DMS 273 treated with DMSO at 0.1 percent for 48 hours (cell line): Measurements from ENCODE around the gene COL28A1.
"Not testable (repeated sequence)": the region's sequence is repeated elsewhere in the genome, so short reads cannot be mapped to it uniquely, and the experiment has no call there.

Source experiments
- DNase-seq: peaks from one replicate; lab custom pipeline; 2025; lab: John Stamatoyannopoulos, UW

Gene COL28A1

DNA sequence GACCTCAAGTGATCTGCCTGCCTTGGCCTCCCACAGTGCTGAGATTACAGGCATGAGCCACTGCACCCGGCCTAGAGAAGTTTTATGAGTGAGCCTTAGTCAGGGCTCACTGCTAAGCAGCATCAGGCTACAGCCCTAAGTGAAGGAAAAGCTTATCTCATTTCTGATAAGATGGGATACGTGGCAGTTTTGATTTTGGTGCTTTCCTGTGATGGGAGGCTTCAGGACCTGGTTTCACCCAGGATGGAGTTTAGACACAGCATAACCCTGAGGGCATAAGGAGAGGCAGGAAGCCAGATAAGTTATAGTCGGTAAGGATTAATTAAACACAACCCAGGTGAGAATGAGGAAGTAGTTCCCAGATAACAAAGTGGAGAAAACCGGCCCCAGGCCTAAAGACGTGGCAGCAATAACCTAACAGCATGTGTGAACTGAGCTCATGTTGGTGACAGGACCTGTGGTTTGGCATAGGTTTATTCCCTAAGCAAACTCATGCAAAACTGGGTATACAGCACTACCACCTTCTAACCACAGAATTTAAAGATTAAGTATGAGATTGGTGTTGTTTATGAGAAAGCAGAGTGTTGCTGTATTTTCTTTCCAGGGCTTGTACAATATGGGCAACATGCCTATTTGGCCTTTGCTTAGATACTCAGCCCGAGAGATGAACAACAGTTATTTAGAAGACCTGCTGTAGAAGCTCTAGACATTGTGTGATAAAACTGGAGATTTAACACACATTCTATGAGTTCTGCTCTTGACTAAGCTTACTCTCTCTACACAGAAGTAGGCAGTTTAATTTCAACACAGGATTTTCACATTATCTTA lies 119.4 kb downstream of the COL28A1 start:
- DNase-seq: no peak

GRCh38 chr7:7414791-7415603 lies 120.7 kb downstream of the COL28A1 start:
- DNase-seq: no peak

GRCh38 chr7:7408001-7408770 lies 127.5 kb downstream of the COL28A1 start:
- no peak for DNase-seq

DNA sequence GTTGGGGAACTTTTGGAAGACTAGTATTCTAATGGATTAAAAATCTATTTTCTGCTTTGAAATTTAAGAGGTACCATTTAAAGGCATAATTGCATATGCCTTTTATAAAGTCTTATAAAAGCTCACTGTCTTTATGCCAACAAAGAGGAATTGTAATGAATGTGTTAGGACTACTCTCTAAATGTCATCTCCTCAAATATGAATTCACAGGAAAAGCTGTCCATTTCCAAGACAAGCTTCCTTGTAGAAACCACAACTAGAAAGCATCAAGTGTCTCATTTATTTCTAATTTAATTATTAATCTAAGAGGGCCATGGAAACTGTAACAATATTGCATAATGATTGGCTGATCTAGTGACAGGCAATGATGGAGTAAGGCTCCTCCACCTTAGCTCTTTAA lies 130.2 kb downstream of the COL28A1 start:
- DNase-seq: no peak

GRCh38 chr7:7399707-7400106 lies 136.0 kb downstream of the COL28A1 start:
- DNase-seq: no peak

- DNase-seq: no peak
Measured at GRCh38 chr7:7395785-7396184, 139.9 kb downstream of the COL28A1 start.

- not testable (repeated sequence) for DNase-seq
Measured at GRCh38 chr7:7388164-7388563, 147.5 kb downstream of the COL28A1 start.

DNA sequence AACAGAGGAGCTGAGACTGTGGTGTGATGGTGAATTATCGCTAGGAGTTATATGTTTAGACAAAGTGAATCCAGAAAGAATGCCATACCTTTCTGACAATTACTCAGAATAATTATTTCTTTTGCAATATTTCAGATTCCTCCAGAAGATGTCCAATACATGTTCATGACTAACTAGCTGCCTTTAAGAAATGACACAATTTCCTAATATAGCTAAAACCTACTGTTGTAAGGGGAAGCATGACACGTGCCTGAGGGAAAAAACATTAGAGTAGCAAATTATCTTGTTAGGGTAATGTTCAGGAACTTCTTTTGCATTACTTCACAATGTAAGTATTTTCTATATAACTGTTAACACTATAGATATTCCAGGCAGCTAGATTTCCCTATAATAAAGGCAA lies 150.3 kb downstream of the COL28A1 start:
- no peak for DNase-seq

DNA sequence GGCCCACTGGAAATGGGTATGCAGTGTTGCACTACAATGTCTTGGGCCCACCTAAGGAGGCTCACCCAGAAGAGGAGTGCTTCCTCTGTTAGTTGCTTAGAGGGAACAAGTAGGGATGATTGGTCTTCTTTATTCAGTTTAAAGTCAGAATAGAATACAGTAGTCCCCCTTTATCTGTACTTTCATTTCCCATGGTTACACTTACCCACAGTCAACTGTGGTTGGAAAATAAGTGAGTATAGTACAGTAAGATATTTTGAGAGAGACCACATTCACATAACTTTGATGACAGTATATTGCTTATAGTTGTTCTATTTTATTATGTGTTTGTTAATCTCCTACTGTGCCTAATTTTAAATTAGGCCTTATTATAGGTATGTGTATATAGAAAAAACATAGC lies 151.4 kb downstream of the COL28A1 start:
- DNase-seq: no peak

DNA sequence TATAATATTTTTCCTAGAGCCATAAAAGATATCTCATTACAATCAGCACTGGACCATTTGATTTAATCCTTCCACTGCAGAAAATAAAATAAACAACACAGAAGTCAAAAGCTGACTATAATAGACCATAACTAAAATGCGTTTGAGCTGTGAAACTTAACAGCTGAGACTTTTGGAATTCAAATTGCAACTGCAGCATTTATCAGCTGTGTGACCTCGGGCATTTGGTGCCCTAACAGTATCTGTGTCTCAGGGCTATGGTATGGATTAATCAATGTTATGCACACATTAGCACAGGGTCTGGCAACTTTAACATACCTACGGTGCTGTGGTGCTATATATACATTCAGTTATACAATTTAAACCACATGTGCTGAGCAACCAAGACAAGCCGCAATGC lies 160.1 kb downstream of the COL28A1 start:
- DNase-seq: no peak

DNA sequence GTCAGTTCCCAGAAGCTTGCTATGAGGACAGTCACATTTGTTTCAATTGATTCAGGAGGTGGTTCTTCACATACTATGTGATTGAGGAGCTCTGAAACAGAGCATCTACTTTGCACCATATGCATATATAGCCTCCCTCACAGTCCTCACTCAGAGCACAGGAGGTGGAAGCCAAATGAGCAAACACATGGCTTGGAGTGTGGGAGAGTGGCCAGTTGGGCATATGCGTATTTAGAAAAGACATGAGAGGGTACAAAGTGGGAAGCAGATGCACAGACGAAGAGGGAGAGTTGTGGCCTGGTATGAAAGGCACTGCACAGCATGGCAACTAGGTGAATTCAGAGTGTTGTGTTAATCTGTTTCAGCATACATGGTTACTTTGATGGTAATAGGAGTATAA lies 165.6 kb downstream of the COL28A1 start:
- DNase-seq: no peak

GRCh38 chr7:7369134-7369533 lies 166.5 kb downstream of the COL28A1 start:
- no peak for DNase-seq

DNA sequence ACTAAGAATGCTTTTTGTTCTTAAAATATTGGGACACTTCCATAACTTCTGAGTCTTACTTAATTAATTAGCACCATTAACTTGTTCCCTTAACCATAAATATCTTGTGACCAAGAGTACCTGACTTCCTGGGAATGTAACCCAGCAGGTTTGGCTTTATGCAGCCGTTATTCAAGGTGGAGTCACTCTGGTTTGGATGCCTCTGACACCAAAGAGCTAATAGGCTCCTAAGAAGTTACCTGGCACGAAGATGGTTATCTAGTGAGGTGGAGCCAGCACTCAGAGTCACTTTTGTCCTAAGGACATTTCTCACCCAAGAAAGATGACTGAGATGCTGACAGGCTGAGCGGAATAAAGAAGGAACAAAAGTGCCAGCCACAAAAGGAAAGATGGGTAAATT lies 181.0 kb downstream of the COL28A1 start:
- no peak for DNase-seq

- no peak for DNase-seq
Measured at GRCh38 chr7:7352845-7353244, 182.8 kb downstream of the COL28A1 start.

DNA sequence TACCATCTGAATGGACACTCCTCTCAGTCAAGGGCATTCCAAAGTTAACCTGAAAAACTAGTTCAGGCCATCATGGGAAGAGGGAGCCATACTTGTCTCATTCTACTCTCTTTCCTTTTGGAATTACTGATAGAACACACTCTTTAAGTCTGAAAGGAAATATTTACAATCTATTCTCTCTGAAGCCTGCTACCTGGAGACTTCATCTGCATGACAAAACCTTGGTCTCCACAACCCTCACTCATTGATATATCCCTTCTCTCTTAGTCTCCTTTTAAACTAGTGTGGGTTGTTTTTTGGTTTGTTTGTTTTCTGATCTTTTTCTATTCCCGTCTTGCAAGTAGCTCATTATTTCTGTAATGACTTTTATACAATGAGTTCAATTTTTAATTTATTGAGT lies 183.8 kb downstream of the COL28A1 start:
- no peak for DNase-seq

DNA sequence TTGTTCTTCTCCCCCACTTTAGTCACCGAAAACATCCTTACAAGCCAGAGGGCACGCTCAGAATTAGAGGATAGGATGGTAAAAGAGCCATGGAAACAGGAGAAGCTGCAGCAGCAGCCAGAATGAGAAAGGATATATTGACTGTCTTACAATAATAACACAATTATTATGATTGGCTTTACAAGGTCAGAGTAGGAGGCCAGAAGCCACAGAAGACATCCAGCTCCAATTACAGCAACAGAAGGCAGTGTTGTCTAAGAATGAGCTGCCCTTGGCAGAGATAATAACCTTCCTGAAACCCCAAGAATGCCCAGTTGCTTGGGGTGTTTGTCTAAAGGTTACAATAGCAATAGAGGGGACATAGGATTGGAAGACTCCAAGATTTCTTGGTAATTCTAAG lies 184.5 kb downstream of the COL28A1 start:
- DNase-seq: no peak

DNA sequence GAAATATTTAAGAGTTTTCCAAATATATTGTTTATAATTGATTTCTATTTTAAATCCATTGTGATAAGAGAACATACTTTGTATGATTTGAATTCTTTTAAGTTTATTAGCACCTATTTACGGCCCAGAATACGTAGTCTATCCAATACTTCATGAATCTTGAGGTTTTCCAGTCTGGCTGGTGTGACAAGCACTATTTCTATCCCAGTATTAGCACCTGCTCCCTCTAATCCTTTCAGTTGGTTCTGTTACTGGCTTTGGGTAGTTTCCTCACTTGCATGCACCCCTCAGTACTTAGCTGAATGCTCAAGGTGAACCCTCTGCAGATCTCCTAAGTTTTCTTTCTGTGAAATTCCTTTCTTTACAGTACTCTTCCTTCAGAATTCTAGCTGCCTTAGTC lies 186.5 kb downstream of the COL28A1 start:
- no peak for DNase-seq

DNA sequence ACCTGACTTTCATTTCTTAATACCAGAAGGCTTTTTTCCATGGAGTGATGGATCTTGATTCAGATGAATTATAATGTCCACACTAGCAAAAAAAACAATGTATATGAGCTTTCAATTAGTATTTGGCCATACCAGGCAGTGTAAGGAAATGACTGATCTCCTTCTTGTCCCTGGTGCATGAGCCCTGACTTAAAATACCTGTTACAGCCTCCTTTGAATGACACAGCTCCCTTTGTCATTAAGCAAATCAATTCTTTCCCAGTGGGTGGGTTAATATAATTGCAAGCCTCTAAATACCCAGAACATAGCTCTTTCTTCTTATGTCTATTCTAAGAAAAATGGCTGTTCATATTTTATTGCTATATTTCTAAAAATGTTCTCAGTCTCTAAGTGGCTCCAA lies 188.6 kb downstream of the COL28A1 start:
- DNase-seq: no peak

DNA sequence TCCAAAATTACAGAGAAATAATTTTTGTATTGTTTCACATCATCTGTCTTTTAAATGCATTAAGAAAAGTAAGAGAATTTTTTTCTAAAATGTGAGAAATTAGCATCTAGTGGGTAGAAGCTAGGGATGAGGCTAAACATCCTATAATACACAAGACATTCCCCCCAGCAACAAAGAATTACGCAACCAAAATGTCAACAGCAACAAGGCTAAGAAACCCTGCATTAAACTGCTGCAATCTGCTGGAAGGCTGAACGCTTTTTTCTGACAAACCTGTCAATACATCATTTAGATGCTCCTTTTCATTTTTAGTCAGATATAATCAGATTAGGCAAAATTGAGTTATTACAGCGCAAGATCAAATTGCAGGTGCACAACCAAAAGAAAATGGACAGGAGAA lies 191.1 kb downstream of the COL28A1 start:
- no peak for DNase-seq

GRCh38 chr7:7335909-7336308 lies 199.8 kb downstream of the COL28A1 start:
- DNase-seq: no peak

- DNase-seq: no peak
Measured at GRCh38 chr7:7335215-7335614, 200.5 kb downstream of the COL28A1 start.

GRCh38 chr7:7333610-7334009 lies 202.1 kb downstream of the COL28A1 start:
- no peak for DNase-seq

DNA sequence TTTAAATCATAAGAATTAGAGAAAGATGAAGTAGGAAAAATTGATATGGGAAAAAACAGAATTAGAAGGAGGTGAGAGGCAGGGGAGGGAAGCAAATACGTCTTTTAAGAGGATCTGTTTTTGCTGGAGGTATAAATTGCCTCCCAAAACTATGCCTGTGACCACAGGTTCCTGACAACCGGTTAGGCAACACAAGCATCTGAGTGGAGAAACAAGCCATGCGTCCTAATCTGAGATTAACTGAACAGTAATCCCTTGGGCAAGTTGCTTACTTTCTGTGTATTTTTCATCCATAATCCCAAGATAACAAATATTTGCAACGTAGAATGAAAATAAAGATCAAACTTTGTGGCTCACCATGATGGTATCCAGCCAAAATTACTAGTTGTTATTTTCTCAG lies 204.2 kb downstream of the COL28A1 start:
- DNase-seq: no peak
